WTC11 (cell line): ENCODE data around the gene SMIM5. TPM values are rescaled to one million over a fixed set of nuclear protein-coding genes. Genes with fewer than 3 reads are reported as not detected.
A peak's percentile ranks its signal among the peaks of the same experiment; 100 is the strongest.

Experiments
- ATAC-seq: fragments of 200-7000 bp; cut with Tn5 transposase; 2 replicates; pipeline ENCODE4 v1.10.0; 2021; ENCODE audit warnings: mild to moderate bottlenecking, moderate library complexity
- CTCF ChIA-PET: fragments of 300-600 bp; sonication (Branson Sonifier 250); formaldehyde crosslinking; loops from one replicate; lab custom pipeline; 2021; ENCODE audit warnings: antibody characterized with exemption; lab: Charles Lee
- POLR2A ChIA-PET: fragments of 350-600 bp; sonication (Branson Sonifier 250); formaldehyde crosslinking; loops from one replicate; lab custom pipeline; 2021; ENCODE audit warnings: antibody characterized with exemption; lab: Charles Lee
- DNase-seq: peaks from one replicate; pipeline ENCODE4 v3.0.0; 2021; ENCODE audit warnings: low spot score
- H3K27ac Mint-ChIP-seq: 2 replicates; pipeline ENCODE4 v1.8.0; 2021; ENCODE audit warnings: mixed read lengths
- H3K27me3 Mint-ChIP-seq: 2 replicates; pipeline ENCODE4 v1.8.0; 2021; ENCODE audit warnings: low read depth, mild to moderate bottlenecking, moderate library complexity, mixed read lengths
- H3K36me3 Mint-ChIP-seq: 2 replicates; pipeline ENCODE4 v1.8.0; 2021; ENCODE audit warnings: mixed read lengths
- H3K4me1 Mint-ChIP-seq: 2 replicates; pipeline ENCODE4 v1.8.0; 2022; ENCODE audit warnings: mixed read lengths
- H3K4me3 Mint-ChIP-seq: 2 replicates; pipeline ENCODE4 v1.8.0; 2021; ENCODE audit warnings: mild to moderate bottlenecking, moderate library complexity, mixed read lengths
- H3K9me3 Mint-ChIP-seq: 2 replicates; pipeline ENCODE4 v1.8.0; 2021; ENCODE audit warnings: mixed read lengths
- CREM ChIP-seq: sonication (generic); formaldehyde crosslinking; IDR thresholded peaks from 2 replicates; pipeline ENCODE4 v1.8.1; 2022; ENCODE audit warnings: mild to moderate bottlenecking, missing genetic modification reagents, moderate library complexity
- ELF4 ChIP-seq: sonication (generic); formaldehyde crosslinking; IDR thresholded peaks from 2 replicates; pipeline ENCODE4 v1.8.1; 2022; ENCODE audit warnings: low read depth, mild to moderate bottlenecking, moderate library complexity, missing genetic modification reagents
- EMX1 ChIP-seq: fragments of 250-450 bp; sonication (Bioruptor Pico); IDR thresholded peaks from 2 replicates; pipeline ENCODE4 v1.8.0; 2021; ENCODE audit warnings: mild to moderate bottlenecking
- ETV6 ChIP-seq: sonication (generic); formaldehyde crosslinking; IDR thresholded peaks from 2 replicates; pipeline ENCODE4 v1.8.1; 2022; ENCODE audit warnings: mild to moderate bottlenecking, missing genetic modification reagents
- FOXJ3 ChIP-seq: sonication (generic); formaldehyde crosslinking; IDR thresholded peaks from 2 replicates; pipeline ENCODE4 v1.9.0; 2021; ENCODE audit warnings: missing genetic modification reagents, mild to moderate bottlenecking, borderline replicate concordance
- GRHL2 ChIP-seq: fragments of 250-450 bp; sonication (Bioruptor Pico); IDR thresholded peaks from 2 replicates; pipeline ENCODE4 v1.8.0; 2022; ENCODE audit warnings: mild to moderate bottlenecking, moderate library complexity; ENCODE audit not compliant: insufficient replicate concordance, severe bottlenecking
- GTF2I ChIP-seq: fragments of 250-450 bp; sonication (Bioruptor Pico); conservative IDR thresholded peaks from 2 replicates; pipeline ENCODE4 v1.4.0; 2021; ENCODE audit warnings: mild to moderate bottlenecking
- NFATC4 ChIP-seq: fragments of 250-450 bp; sonication (Bioruptor Pico); IDR thresholded peaks from 2 replicates; pipeline ENCODE4 v1.9.0; 2021; ENCODE audit warnings: mild to moderate bottlenecking
- NFYB ChIP-seq: sonication (generic); formaldehyde crosslinking; conservative IDR thresholded peaks from 2 replicates; pipeline ENCODE4 v1.8.0; 2022; ENCODE audit warnings: low read depth, missing genetic modification reagents
- NR1H2 ChIP-seq: sonication (generic); formaldehyde crosslinking; IDR thresholded peaks from 2 replicates; pipeline ENCODE4 v1.9.0; 2021; ENCODE audit warnings: mild to moderate bottlenecking, moderate library complexity, missing genetic modification reagents
- SOX15 ChIP-seq: fragments of 250-450 bp; sonication (Bioruptor Pico); IDR thresholded peaks from 2 replicates; pipeline ENCODE4 v1.9.0; 2021; ENCODE audit warnings: mild to moderate bottlenecking
- SP1 ChIP-seq: sonication (generic); formaldehyde crosslinking; conservative IDR thresholded peaks from 2 replicates; pipeline ENCODE4 v1.8.1; 2022; ENCODE audit warnings: missing genetic modification reagents
- ZNF138 ChIP-seq: sonication (generic); formaldehyde crosslinking; conservative IDR thresholded peaks from 2 replicates; pipeline ENCODE4 v1.8.1; 2022; ENCODE audit warnings: mild to moderate bottlenecking, moderate library complexity, missing genetic modification reagents
- ZNF263 ChIP-seq: sonication (generic); formaldehyde crosslinking; IDR thresholded peaks from 2 replicates; pipeline ENCODE4 v1.8.1; 2022; ENCODE audit warnings: low read depth, mild to moderate bottlenecking, moderate library complexity, missing genetic modification reagents
- ZNF281 ChIP-seq: sonication (generic); formaldehyde crosslinking; IDR thresholded peaks from 2 replicates; pipeline ENCODE4 v1.8.0; 2023; ENCODE audit warnings: mild to moderate bottlenecking, missing genetic modification reagents
- total RNA-seq: library from RNA; stranded (reverse); gene quantifications from 3 replicates; pipeline ENCODE4 v1.2.3, GENCODE V29; 2021
- TF ChIP-seq, protein P1 (sequence below): sonication (generic); formaldehyde crosslinking; IDR thresholded peaks from 2 replicates; pipeline ENCODE4 v1.8.1; 2023; ENCODE audit warnings: mild to moderate bottlenecking, missing genetic modification reagents, moderate library complexity
- TF ChIP-seq, protein P2 (sequence below): fragments of 200-600 bp; IDR thresholded peaks from 2 replicates; pipeline ENCODE4 v1.8.0; 2022; ENCODE audit warnings: antibody characterized with exemption
- TF ChIP-seq, protein P3 (sequence below): fragments of 250-450 bp; sonication (Bioruptor Pico); IDR thresholded peaks from 2 replicates; pipeline ENCODE4 v1.9.0; 2021; ENCODE audit warnings: mild to moderate bottlenecking

SMIM5 gene
- total RNA-seq, 1 experiment from 2014 or later: not detected

- no peak for DNase-seq
- CTCF ChIA-PET: interaction anchor here (0.6 to 19.0 kb wide), 14 partner anchors 10 to 421 kb away, joined by 3 to 304 read pairs (median 7); partner anchors contain the start of gene SMIM5
- H3K4me1 Mint-ChIP-seq: no peaks in the 10 kb centered on the region
- H3K9me3 Mint-ChIP-seq: no peaks in the 10 kb centered on the region
- no peaks in the 10 kb centered on the region for H3K27me3 Mint-ChIP-seq
- no peak for ATAC-seq
- no peak overlapping the region for H3K27ac Mint-ChIP-seq
- H3K36me3 Mint-ChIP-seq: no peaks in the 10 kb centered on the region
- TF ChIP-seq ZNF263 (CRISPR knock-in tag): 0 out of 2 replicates have a peak, but pooled peaks have one; percentile 41
- TF ChIP-seq, protein P1, sequence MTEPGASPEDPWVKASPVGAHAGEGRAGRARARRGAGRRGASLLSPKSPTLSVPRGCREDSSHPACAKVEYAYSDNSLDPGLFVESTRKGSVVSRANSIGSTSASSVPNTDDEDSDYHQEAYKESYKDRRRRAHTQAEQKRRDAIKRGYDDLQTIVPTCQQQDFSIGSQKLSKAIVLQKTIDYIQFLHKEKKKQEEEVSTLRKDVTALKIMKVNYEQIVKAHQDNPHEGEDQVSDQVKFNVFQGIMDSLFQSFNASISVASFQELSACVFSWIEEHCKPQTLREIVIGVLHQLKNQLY: no peak
- TF ChIP-seq, protein P2, sequence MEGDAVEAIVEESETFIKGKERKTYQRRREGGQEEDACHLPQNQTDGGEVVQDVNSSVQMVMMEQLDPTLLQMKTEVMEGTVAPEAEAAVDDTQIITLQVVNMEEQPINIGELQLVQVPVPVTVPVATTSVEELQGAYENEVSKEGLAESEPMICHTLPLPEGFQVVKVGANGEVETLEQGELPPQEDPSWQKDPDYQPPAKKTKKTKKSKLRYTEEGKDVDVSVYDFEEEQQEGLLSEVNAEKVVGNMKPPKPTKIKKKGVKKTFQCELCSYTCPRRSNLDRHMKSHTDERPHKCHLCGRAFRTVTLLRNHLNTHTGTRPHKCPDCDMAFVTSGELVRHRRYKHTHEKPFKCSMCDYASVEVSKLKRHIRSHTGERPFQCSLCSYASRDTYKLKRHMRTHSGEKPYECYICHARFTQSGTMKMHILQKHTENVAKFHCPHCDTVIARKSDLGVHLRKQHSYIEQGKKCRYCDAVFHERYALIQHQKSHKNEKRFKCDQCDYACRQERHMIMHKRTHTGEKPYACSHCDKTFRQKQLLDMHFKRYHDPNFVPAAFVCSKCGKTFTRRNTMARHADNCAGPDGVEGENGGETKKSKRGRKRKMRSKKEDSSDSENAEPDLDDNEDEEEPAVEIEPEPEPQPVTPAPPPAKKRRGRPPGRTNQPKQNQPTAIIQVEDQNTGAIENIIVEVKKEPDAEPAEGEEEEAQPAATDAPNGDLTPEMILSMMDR: no peak
- no peak for TF ChIP-seq SP1
- TF ChIP-seq FOXJ3: no peak
- POLR2A ChIA-PET: no interaction called here
- no peak overlapping the region for H3K4me3 Mint-ChIP-seq
Measured at GRCh38 chr17:75615301-75615700, 17.9 kb upstream of the SMIM5 start.

GRCh38 chr17:75616521-75617122 lies 16.6 kb upstream of the SMIM5 start:
- no peak for TF ChIP-seq ZNF138 (CRISPR knock-in tag)
- no peak for TF ChIP-seq SOX15
- no peak for TF ChIP-seq GRHL2 (CRISPR knock-in tag)
- no peak for TF ChIP-seq ELF4
- TF ChIP-seq NFATC4 (CRISPR knock-in tag): no peak
- TF ChIP-seq, protein P1: no peak
- TF ChIP-seq ZNF263 (CRISPR knock-in tag): no peak
- no peak for TF ChIP-seq ZNF281 (CRISPR knock-in tag)
- no peak for TF ChIP-seq ETV6
- TF ChIP-seq NR1H2 (CRISPR knock-in tag): no peak
- TF ChIP-seq NFYB: no peak
- TF ChIP-seq, protein P3, sequence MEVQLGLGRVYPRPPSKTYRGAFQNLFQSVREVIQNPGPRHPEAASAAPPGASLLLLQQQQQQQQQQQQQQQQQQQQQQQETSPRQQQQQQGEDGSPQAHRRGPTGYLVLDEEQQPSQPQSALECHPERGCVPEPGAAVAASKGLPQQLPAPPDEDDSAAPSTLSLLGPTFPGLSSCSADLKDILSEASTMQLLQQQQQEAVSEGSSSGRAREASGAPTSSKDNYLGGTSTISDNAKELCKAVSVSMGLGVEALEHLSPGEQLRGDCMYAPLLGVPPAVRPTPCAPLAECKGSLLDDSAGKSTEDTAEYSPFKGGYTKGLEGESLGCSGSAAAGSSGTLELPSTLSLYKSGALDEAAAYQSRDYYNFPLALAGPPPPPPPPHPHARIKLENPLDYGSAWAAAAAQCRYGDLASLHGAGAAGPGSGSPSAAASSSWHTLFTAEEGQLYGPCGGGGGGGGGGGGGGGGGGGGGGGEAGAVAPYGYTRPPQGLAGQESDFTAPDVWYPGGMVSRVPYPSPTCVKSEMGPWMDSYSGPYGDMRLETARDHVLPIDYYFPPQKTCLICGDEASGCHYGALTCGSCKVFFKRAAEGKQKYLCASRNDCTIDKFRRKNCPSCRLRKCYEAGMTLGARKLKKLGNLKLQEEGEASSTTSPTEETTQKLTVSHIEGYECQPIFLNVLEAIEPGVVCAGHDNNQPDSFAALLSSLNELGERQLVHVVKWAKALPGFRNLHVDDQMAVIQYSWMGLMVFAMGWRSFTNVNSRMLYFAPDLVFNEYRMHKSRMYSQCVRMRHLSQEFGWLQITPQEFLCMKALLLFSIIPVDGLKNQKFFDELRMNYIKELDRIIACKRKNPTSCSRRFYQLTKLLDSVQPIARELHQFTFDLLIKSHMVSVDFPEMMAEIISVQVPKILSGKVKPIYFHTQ (CRISPR knock-in tag): no peak
- no peak for TF ChIP-seq EMX1 (CRISPR knock-in tag)
- no peak for TF ChIP-seq CREM (CRISPR knock-in tag)
- TF ChIP-seq GTF2I: no peak
- Mint-ChIP-seq H3K27me3 (no peaks in the 10 kb centered on the region), H3K9me3 (no peaks in the 10 kb centered on the region), H3K4me3 (no peak overlapping the region), H3K36me3 (no peaks in the 10 kb centered on the region), H3K27ac (no peak overlapping the region), H3K4me1 (no peaks in the 10 kb centered on the region)
- ATAC-seq (no peak), DNase-seq (no peak)
- POLR2A ChIA-PET: no interaction called here
- CTCF ChIA-PET: interaction anchor here (1.0 to 19.0 kb wide), 13 partner anchors 7 to 213 kb away, joined by 3 to 304 read pairs (median 8); partner anchors contain the start of genes GALK1 and SMIM5
